Measurements from ENCODE around the gene SLC4A1AP.

DNA sequence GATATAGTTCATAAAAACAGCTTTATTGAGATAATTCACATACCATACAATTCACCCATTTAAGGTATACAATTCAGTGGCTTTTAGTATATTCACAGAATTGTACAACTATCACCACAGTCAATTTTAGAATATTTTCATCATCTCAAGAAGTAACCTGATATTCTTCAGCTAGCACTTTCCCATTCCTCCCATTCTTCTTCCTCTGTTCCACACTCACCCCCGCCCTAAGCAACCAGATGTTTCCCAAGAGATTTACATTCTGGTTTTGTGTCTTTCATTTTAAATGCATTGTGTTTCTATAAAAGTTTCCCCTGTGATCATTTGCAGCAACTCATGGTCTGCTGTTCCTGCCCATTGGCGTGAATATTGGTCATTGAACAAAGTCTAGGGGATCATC is 29.4 kb upstream of the SLC4A1AP start:
- TF ChIP-seq, protein P1, sequence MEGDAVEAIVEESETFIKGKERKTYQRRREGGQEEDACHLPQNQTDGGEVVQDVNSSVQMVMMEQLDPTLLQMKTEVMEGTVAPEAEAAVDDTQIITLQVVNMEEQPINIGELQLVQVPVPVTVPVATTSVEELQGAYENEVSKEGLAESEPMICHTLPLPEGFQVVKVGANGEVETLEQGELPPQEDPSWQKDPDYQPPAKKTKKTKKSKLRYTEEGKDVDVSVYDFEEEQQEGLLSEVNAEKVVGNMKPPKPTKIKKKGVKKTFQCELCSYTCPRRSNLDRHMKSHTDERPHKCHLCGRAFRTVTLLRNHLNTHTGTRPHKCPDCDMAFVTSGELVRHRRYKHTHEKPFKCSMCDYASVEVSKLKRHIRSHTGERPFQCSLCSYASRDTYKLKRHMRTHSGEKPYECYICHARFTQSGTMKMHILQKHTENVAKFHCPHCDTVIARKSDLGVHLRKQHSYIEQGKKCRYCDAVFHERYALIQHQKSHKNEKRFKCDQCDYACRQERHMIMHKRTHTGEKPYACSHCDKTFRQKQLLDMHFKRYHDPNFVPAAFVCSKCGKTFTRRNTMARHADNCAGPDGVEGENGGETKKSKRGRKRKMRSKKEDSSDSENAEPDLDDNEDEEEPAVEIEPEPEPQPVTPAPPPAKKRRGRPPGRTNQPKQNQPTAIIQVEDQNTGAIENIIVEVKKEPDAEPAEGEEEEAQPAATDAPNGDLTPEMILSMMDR (conservative IDR thresholded peaks at IDR 0.05; ENCODE audit: low read length) = no peak
- TF ChIP-seq EZH2phosphoT487 (IDR thresholded peaks at IDR 0.05; ENCODE audit: borderline replicate concordance) = no peak
